Keratinocyte (primary cell): ENCODE measurements around the gene MESP2. TPM values are rescaled to one million over a fixed set of nuclear protein-coding genes. Genes with fewer than 3 reads are reported as not detected.

Experiments used
- DNase-seq: peaks from one replicate; pipeline ENCODE4 v3.0.0-alpha.2; 2011; ENCODE audit warnings: low read depth, missing footprints, low spot score
- FAIRE-seq: peaks from 2 replicates; lab custom pipeline; 2011; peaks lifted over from hg19 to GRCh38; lab: Jason Lieb, UNC
- H2AFZ ChIP-seq: 2 replicates; pipeline ENCODE4 v1.6.0; 2012; ENCODE audit warnings: low read length, control low read depth, inconsistent platforms; ENCODE audit not compliant: control insufficient read depth
- H3K27ac ChIP-seq: 2 replicates; pipeline ENCODE4 v1.5.1; 2011; ENCODE audit warnings: low read length; ENCODE audit not compliant: control insufficient read depth, insufficient read depth
- H3K27me3 ChIP-seq: 3 replicates; pipeline ENCODE4 v1.6.0; 2011; ENCODE audit warnings: low read length; ENCODE audit not compliant: control insufficient read depth, insufficient read depth; ENCODE audit errors: extremely low read depth
- H3K36me3 ChIP-seq, 2 experiments: 2 replicates in 1 of 2; 3 replicates in 1 of 2; pipeline ENCODE4 v1.5.1; 2011; ENCODE audit warnings: low read length in 2 of 2, mild to moderate bottlenecking in 1 of 2; ENCODE audit not compliant: control insufficient read depth in 2 of 2, insufficient read depth in 2 of 2; ENCODE audit errors: extremely low read depth in 1 of 2
- H3K4me1 ChIP-seq: 3 replicates; pipeline ENCODE4 v1.5.1; 2011; ENCODE audit warnings: low read length; ENCODE audit not compliant: control insufficient read depth, insufficient read depth; ENCODE audit errors: extremely low read depth
- H3K4me2 ChIP-seq: 3 replicates; pipeline ENCODE4 v1.6.0; 2011; ENCODE audit warnings: low read depth, low read length; ENCODE audit not compliant: control insufficient read depth, insufficient read depth; ENCODE audit errors: extremely low read depth
- H3K4me3 ChIP-seq, 3 experiments: fragments of 200-600 bp in 1 of 3; sonication (generic) in 1 of 3; 2 replicates in 2 of 3; 3 replicates in 1 of 3; pipeline ENCODE4 v1.5.1; 2011 to 2016; ENCODE audit warnings: low read length in 3 of 3, mild to moderate bottlenecking in 3 of 3, control low read depth in 2 of 3, inconsistent platforms in 1 of 3, low read depth in 1 of 3, mixed read lengths in 1 of 3, mixed run types in 1 of 3, moderate library complexity in 1 of 3; ENCODE audit not compliant: control insufficient read depth in 2 of 3, insufficient read depth in 2 of 3; ENCODE audit errors: extremely low read depth in 1 of 3
- H3K79me2 ChIP-seq: 2 replicates; pipeline ENCODE4 v1.6.0; 2012; ENCODE audit warnings: low read length; ENCODE audit not compliant: control insufficient read depth, insufficient read depth
- H3K9ac ChIP-seq: 3 replicates; pipeline ENCODE4 v1.6.0; 2011; ENCODE audit warnings: low read length; ENCODE audit not compliant: control insufficient read depth, insufficient read depth; ENCODE audit errors: extremely low read depth
- H3K9me1 ChIP-seq: 3 replicates; pipeline ENCODE4 v1.6.0; 2011; ENCODE audit warnings: low read length; ENCODE audit not compliant: control insufficient read depth, insufficient read depth; ENCODE audit errors: extremely low read depth
- H3K9me3 ChIP-seq: 2 replicates; pipeline ENCODE4 v1.5.1; 2012; ENCODE audit warnings: low read depth, low read length; ENCODE audit not compliant: control insufficient read depth
- H4K20me1 ChIP-seq: 3 replicates; pipeline ENCODE4 v1.6.0; 2011; ENCODE audit warnings: low read length; ENCODE audit not compliant: control insufficient read depth, insufficient read depth; ENCODE audit errors: extremely low read depth
- CTCF ChIP-seq, 3 experiments: IDR thresholded peaks in 1 of 3; conservative IDR thresholded peaks in 1 of 3; optimal IDR thresholded peaks in 1 of 3; 2 replicates in 2 of 3; 3 replicates in 1 of 3; pipeline versions ENCODE3 to v1.5.1; 2011; ENCODE audit warnings: low read length in 3 of 3, mild to moderate bottlenecking in 3 of 3, moderate library complexity in 2 of 3, control low read depth in 1 of 3, inconsistent platforms in 1 of 3; ENCODE audit not compliant: insufficient read depth in 2 of 3; ENCODE audit errors: extremely low read depth in 1 of 3
- EZH2 ChIP-seq: IDR thresholded peaks from one replicate; pipeline ENCODE4 v1.6.1; 2012; ENCODE audit warnings: inconsistent platforms, mild to moderate bottlenecking, low read length, moderate library complexity
- dilution Hi-C: fragments of 300-500 bp; cut with MboI; formaldehyde crosslinking; loops from one replicate; pipeline ENCODE4 v1.7.0; 2020; ENCODE audit warnings: low sequenced_read_pairs; ENCODE audit not compliant: extremely low pct_ligation_motif_present
- polyA plus RNA-seq, 5 experiments: library from polyadenylated mRNA; depleted of rRNA in 3 of 5; stranded (reverse) in 3 of 5; stranded (forward) in 1 of 5; unstranded in 1 of 5; fragments of >200 nt; gene quantifications; 1 replicate in 1 of 5; 2 replicates in 3 of 5; 3 replicates in 1 of 5; pipeline versions ENCODE4 v1.2.1 to v1.2.3, GENCODE V29; 2011 to 2012; ENCODE audit warnings: missing spikeins in 2 of 5, low read depth in 1 of 5, low replicate concordance in 1 of 5

MESP2 gene
- polyA plus RNA-seq, 1 donor (not counting 4 experiments of a cell fraction or from before 2014, with no cell fraction given), result 0.39 TPM

GRCh38 chr15:89743011-89743410 is 33.1 kb upstream of the MESP2 start:
- H3K9me3 ChIP-seq, result no peaks in the 10 kb centered on the region
- no peaks in the 10 kb centered on the region for H3K79me2 ChIP-seq
- no peak overlapping the region for H2AFZ ChIP-seq
- H3K27me3 ChIP-seq, result no peaks in the 10 kb centered on the region
- H3K4me3 ChIP-seq, result no peak overlapping the region
- no peak overlapping the region for H3K4me2 ChIP-seq
- no peak for FAIRE-seq
- no peak overlapping the region for H3K9ac ChIP-seq
- no peaks in the 10 kb centered on the region for H3K36me3 ChIP-seq
- dilution Hi-C loops, result no loop called here
- no peaks in the 10 kb centered on the region for H3K4me1 ChIP-seq
- no peaks in the 10 kb centered on the region for H3K9me1 ChIP-seq
- no peak for TF ChIP-seq EZH2
- TF ChIP-seq CTCF (optimal IDR thresholded peaks at IDR 0.05 in 1 of 3, IDR thresholded peaks at IDR 0.05 in 1 of 3, conservative IDR thresholded peaks at IDR 0.05 in 1 of 3; ENCODE audit: extremely low read depth in 1 of 3, insufficient read depth in 2 of 3, low read length in 3 of 3), result no peak
- no peak for DNase-seq
- no peaks in the 10 kb centered on the region for H4K20me1 ChIP-seq
- H3K27ac ChIP-seq, result no peak overlapping the region

- Histone ChIP-seq H3K4me3 (no peak overlapping the region), H3K27ac (no peak overlapping the region), H3K4me2 (no peak overlapping the region), H3K4me1 (no peaks in the 10 kb centered on the region), H3K9me3 (no peaks in the 10 kb centered on the region), H3K36me3 (no peaks in the 10 kb centered on the region), H2AFZ (no peak overlapping the region), H4K20me1 (no peaks in the 10 kb centered on the region), H3K9me1 (no peaks in the 10 kb centered on the region), H3K79me2 (no peaks in the 10 kb centered on the region), H3K27me3 (no peaks in the 10 kb centered on the region), H3K9ac (no peak overlapping the region)
- dilution Hi-C loops, result no loop called here
- no peak for DNase-seq
- TF ChIP-seq EZH2 (no peak), CTCF (optimal IDR thresholded peaks at IDR 0.05 in 1 of 3, IDR thresholded peaks at IDR 0.05 in 1 of 3, conservative IDR thresholded peaks at IDR 0.05 in 1 of 3; ENCODE audit: extremely low read depth in 1 of 3, insufficient read depth in 2 of 3, low read length in 3 of 3) (no peak)
- FAIRE-seq, result no peak
These were observed 32.5 kb upstream of the MESP2 start for GRCh38 chr15:89743594-89743993.
